Chondrocyte (in vitro differentiated cells): ENCODE results near the gene PDE4D. TPM values are rescaled to one million over a fixed set of nuclear protein-coding genes. Genes with fewer than 3 reads are reported as not detected.

ENCODE experiments used
- DNase-seq: peaks from one replicate; pipeline ENCODE4 v3.0.0; 2021; ENCODE audit warnings: mixed read lengths, low spot score
- H3K27ac Mint-ChIP-seq: one replicate; pipeline ENCODE4 v1.8.0; 2021; ENCODE audit warnings: mild to moderate bottlenecking, moderate library complexity, mixed read lengths; ENCODE audit not compliant: unreplicated experiment
- H3K27me3 Mint-ChIP-seq: 2 replicates; pipeline ENCODE4 v1.8.0; 2021; ENCODE audit warnings: low read depth, mixed read lengths
- H3K36me3 Mint-ChIP-seq: 2 replicates; pipeline ENCODE4 v1.8.0; 2021; ENCODE audit warnings: low read depth, mixed read lengths
- H3K4me1 Mint-ChIP-seq: 2 replicates; pipeline ENCODE4 v1.8.0; 2021; ENCODE audit warnings: low read depth, mild to moderate bottlenecking, mixed read lengths
- H3K4me3 Mint-ChIP-seq: one replicate; pipeline ENCODE4 v1.8.0; 2021; ENCODE audit warnings: mild to moderate bottlenecking, moderate library complexity, mixed read lengths; ENCODE audit not compliant: unreplicated experiment
- H3K9me3 Mint-ChIP-seq: 2 replicates; pipeline ENCODE4 v1.8.0; 2021; ENCODE audit warnings: low read depth, mixed read lengths
- total RNA-seq: library from RNA; stranded (reverse); gene quantifications from 3 replicates; pipeline ENCODE4 v1.2.1, GENCODE V29; 2021
- TF ChIP-seq, protein P1 (sequence below): fragments of 200-600 bp; sonication (generic); IDR thresholded peaks from 2 replicates; pipeline ENCODE4 v1.5.0; 2021; ENCODE audit warnings: antibody characterized with exemption, mild to moderate bottlenecking, moderate library complexity

Gene PDE4D
- total RNA-seq, 1 donor from 2014 or later = 21.1 TPM

DNA sequence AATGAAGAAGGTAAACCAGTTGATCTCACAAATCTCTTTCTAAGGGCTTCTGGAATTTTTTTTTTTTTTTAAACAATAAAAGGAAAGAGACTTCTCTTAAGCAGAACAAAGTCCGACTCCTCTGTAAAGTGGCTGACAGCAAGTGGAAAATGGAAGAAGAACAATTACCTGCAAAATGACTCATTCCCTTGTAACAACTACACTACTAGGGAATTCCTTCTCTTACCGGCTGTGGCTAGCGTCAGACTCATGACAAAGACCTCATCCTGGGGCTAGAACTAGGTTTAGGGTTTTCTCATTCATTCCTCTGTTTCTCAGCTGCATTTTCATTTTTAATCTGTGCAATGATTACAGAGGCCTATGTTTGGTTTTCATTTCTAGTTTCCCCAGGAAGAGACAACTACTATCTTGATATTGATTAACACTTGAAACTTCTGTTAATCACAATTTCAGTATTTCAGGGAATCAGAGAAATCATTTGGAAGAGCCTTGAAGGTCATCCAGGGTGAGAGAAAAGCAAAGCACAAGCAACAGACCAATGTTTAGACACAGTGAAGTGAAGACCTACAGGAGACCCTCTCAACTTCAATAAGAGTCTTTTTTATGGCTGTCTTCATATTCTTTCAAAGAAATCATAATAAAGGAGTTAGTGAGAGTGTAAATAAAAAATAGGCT is 872.8 kb downstream of the PDE4D start:
- no peak for DNase-seq
- Mint-ChIP-seq H3K27ac (no peak overlapping the region), H3K27me3 (no peaks in the 10 kb centered on the region), H3K4me1 (peaks cover 27% of the 10 kb centered on the region), H3K4me3 (no peak overlapping the region), H3K9me3 (no peaks in the 10 kb centered on the region), H3K36me3 (peaks cover 1% of the 10 kb centered on the region)
- TF ChIP-seq, protein P1, sequence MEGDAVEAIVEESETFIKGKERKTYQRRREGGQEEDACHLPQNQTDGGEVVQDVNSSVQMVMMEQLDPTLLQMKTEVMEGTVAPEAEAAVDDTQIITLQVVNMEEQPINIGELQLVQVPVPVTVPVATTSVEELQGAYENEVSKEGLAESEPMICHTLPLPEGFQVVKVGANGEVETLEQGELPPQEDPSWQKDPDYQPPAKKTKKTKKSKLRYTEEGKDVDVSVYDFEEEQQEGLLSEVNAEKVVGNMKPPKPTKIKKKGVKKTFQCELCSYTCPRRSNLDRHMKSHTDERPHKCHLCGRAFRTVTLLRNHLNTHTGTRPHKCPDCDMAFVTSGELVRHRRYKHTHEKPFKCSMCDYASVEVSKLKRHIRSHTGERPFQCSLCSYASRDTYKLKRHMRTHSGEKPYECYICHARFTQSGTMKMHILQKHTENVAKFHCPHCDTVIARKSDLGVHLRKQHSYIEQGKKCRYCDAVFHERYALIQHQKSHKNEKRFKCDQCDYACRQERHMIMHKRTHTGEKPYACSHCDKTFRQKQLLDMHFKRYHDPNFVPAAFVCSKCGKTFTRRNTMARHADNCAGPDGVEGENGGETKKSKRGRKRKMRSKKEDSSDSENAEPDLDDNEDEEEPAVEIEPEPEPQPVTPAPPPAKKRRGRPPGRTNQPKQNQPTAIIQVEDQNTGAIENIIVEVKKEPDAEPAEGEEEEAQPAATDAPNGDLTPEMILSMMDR = no peak

DNA sequence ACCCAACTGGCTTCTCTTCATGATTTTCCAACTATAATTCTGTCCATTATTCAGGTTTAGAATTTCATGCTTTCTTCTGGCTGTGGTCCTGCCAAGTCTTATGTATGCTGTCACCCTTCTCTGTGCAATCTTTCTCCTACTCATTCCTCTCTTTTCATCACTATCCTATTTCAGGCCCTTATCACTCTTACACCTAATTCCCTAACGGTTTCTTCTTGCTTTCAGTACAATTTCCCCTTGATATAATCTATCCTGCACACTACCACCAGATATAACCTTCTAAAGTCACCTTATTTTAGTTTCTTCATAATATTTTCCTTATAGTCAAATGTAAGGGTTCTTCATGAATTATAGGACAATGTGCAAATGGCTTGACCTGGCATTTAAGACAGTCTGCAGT is 874.4 kb downstream of the PDE4D start:
- no peak for DNase-seq
- Mint-ChIP-seq H3K4me3 (no peak overlapping the region), H3K27ac (no peak overlapping the region), H3K9me3 (peaks cover 7% of the 10 kb centered on the region), H3K4me1 (peaks cover 15% of the 10 kb centered on the region), H3K27me3 (no peaks in the 10 kb centered on the region), H3K36me3 (peaks cover 1% of the 10 kb centered on the region)
- TF ChIP-seq, protein P1 = no peak

DNA sequence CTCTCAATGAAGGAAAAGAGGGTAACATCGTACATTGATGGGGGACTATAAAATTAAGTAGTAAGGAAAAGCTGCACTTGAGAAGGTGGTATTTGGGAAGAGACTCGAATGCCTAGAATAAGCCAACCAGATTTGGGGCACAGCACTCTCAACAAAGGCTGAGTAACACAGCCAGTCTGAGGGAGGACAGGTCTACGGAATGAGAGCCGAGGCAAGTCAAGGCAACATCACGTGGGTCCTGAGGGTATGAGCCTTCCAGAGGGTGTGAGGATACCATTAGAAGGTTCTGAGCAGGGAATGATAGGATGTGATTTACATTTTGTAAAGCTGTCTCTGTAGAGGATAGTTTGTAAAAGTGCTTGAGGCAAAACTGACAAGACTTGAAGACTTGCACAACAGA is 876.6 kb downstream of the PDE4D start:
- no peaks in the 10 kb centered on the region for H3K27me3 Mint-ChIP-seq
- H3K36me3 Mint-ChIP-seq = peaks cover 13% of the 10 kb centered on the region
- peaks cover 20% of the 10 kb centered on the region for H3K9me3 Mint-ChIP-seq
- TF ChIP-seq, protein P1 = no peak
- H3K27ac Mint-ChIP-seq = no peak overlapping the region
- H3K4me1 Mint-ChIP-seq = peaks cover 9% of the 10 kb centered on the region
- no peak for DNase-seq
- no peak overlapping the region for H3K4me3 Mint-ChIP-seq

DNA sequence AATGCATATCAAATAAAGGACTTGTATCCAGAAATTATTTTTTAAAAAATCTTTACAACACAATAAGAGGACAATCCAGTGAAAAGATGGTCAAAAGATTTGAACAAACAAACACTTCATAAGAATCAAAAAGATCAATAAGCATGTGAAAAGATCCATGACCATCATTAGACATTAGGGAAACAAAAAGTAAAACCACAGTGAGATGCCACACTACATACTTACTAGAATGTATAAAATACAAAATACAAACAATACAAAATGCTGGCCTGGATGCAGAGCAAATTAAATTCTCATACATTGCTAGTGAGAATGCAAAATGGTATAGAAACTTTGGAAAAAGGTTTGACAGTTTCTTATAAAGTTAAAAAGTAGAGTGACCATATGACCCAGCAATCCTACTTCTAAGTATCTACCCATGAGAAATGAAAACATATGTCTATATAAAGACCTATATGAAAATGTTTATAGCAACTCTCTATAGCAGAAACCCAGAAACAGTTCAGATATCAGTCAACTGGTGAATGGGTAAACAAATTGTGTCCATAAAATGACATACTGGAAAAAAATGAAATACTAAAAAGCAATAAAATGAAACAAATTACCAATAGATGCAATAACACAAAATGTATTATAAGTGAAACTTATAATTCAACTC is 884.6 kb downstream of the PDE4D start:
- no peak overlapping the region for H3K4me3 Mint-ChIP-seq
- H3K9me3 Mint-ChIP-seq = peaks cover 21% of the 10 kb centered on the region
- no peak for DNase-seq
- TF ChIP-seq, protein P1 = no peak
- no peak overlapping the region for H3K27ac Mint-ChIP-seq
- H3K27me3 Mint-ChIP-seq = no peaks in the 10 kb centered on the region
- H3K4me1 Mint-ChIP-seq = peaks cover 2% of the 10 kb centered on the region
- peaks cover 20% of the 10 kb centered on the region for H3K36me3 Mint-ChIP-seq

DNA sequence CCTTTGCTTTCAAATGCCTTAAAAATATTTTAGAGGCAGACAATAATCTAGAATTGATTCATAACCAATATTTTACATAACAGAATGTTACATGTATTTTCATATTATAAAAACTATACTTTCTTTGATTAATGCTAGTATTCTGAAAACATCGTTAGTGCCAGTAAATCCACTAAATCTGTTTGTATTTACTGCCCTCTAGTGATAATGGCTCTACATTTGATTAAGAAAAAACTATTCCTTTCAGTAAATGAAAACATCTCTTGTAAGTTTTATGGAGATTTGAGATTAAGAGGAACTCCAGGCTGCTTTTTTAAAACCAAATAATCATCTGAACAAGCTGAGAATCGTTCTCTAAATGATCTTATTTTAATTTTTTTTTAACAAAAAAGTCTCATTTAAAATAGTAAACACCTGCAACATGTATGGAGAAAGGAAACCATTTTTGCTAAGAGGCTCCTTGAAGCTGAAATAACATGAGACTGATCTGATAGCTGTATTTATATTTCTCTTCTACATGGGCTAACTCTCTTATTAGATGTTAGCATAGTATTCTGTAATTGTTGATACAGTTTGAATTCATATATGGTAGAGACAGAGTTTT is 886.0 kb downstream of the PDE4D start:
- Mint-ChIP-seq H3K27me3 (no peaks in the 10 kb centered on the region), H3K9me3 (peaks cover 13% of the 10 kb centered on the region), H3K27ac (no peak overlapping the region)

More for the DNA sequence above, 886.0 kb downstream of the PDE4D start:
- Mint-ChIP-seq H3K4me1 (peaks cover 2% of the 10 kb centered on the region), H3K36me3 (peaks cover 12% of the 10 kb centered on the region), H3K4me3 (no peak overlapping the region)
- DNase-seq = no peak
- TF ChIP-seq, protein P1 = peak; percentile 86
